ENCODE data around the gene SBSN.

DNA sequence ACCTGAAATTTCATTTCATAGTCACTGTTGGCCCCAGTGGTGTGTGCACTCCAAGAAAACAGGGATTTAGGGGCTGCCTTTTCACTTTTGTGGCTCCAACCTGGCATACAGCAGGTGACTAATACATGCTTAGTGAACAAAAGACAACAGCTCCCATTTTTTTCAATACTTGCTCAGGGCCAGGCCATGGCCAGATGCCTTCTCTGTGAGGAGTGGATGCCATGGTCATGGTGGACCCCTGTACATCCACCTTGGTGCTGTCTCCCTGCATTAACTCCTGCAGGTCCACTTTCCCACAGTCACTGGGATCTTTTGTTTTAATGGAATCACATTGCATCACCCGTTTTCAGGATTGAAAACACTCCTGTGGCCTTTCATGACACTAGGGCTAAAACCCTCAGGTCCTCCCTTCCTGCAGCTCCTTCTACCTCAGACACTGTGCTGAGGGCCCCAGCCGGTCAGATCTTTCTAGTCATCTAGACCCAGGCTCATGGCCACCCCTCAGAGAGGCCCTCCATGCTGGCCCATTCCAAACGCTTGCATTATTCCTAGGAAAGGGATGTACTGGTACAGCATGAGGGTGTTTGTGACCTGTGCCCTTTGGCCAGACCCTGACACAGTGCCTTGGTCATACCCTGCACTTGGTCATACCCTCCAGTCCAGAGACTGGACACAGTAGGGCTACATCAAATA is 16.1 kb upstream of the SBSN start:
- TF ChIP-seq POLR2A (IDR thresholded peaks at IDR 0.05) = no peak
- TF ChIP-seq, protein P1, sequence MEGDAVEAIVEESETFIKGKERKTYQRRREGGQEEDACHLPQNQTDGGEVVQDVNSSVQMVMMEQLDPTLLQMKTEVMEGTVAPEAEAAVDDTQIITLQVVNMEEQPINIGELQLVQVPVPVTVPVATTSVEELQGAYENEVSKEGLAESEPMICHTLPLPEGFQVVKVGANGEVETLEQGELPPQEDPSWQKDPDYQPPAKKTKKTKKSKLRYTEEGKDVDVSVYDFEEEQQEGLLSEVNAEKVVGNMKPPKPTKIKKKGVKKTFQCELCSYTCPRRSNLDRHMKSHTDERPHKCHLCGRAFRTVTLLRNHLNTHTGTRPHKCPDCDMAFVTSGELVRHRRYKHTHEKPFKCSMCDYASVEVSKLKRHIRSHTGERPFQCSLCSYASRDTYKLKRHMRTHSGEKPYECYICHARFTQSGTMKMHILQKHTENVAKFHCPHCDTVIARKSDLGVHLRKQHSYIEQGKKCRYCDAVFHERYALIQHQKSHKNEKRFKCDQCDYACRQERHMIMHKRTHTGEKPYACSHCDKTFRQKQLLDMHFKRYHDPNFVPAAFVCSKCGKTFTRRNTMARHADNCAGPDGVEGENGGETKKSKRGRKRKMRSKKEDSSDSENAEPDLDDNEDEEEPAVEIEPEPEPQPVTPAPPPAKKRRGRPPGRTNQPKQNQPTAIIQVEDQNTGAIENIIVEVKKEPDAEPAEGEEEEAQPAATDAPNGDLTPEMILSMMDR (IDR thresholded peaks at IDR 0.05) = no peak
